GM21786 (cell line): Measurements from ENCODE around the gene TOMT.

Experiments used
- ATAC-seq: cut with Tn5 transposase; IDR thresholded peaks from one replicate; pipeline ENCODE4 v1.9.1; 2021; ENCODE audit not compliant: unreplicated experiment

The TOMT gene

GRCh38 chr11:72105888-72106287 lies at the start of gene TOMT:
Gene TOMT, plus strand, starts transcription at chr11:72105924. Its CDS starts 28 bp downstream, at chr11:72105952.
- ATAC-seq = no peak

DNA sequence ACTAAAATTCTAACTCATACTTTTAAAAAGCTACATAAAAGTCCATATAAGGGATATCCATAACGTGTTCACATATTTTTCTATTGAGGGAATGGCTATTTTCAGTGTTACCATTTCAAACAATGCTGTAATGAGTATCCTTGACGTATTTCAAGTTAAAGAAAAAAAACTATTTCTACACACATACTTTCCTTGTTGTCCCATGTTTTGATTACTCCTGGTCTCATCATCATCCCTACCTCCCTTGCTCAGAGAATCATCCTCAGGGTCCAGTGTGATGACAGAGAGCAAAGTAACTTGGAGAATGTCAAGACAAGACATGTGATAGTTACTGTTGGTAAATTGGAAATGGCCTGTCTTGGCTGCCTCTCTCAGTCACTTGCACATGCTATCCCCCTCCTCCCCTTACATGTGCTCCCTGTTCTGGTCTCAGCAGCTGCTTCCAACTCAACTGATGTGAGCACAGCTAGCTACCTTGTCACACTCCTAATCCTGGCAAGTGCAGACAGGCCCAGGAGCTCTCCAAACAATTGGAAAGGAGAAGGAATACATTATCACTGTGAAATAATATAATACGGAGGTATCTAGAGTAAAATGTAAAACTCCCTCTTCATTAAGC lies 47.2 kb upstream of the TOMT start:
- no peak for ATAC-seq

DNA sequence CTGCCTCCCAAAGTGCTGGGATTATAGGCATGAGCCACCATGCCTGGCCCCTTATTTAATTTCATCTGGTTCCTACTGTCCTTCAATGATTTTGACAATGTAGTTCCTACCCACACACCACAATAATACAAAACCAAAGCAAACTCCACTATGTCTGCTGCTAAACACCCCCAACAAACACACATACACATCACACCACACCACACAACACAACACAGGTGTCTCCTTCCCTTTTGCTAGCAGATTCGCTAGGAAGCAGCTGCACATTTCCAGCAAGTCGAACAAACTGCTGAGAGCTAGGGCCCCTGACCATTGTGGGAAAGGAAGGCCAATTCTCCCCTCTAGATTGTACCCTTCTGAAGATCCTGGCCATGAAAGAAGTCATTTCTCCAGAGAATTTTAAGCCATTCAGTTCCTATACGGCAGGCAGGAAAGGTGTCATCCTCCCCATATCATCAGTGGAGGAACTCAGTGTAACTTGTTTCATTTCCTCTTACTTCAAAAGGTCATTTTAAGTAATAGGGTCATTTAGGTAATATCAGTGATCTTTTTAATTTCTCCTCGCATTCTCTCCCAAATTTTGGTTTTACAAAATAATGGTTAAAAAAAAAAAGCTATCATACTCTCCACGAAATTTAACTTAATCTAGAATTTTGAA lies 43.9 kb upstream of the TOMT start:
- ATAC-seq = no peak

- ATAC-seq = no peak
Observed at GRCh38 chr11:72066855-72067254, 38.9 kb upstream of the TOMT start.

DNA sequence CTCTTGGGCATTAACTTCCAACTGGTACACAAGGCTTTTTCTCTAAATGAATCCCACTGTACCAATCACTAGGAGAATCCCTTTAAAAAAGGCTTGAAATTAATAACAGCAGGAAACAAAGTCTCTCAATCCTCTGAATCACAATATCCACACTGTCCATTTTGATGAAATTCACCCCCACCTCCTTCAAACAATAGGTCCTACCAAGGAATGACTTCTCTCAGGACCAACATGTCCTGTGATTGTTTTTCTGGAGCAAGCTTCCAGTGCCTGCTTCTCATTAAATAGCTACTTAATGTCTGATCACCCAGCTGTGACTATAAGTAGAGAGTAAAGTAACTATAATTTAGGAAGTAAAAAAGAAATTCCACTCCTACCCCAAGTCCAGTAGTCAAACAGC lies 38.5 kb upstream of the TOMT start:
- ATAC-seq = no peak

- ATAC-seq = no peak
Observed at GRCh38 chr11:72067676-72068075, 38.0 kb upstream of the TOMT start.

- ATAC-seq = no peak
Observed at GRCh38 chr11:72069200-72069599, 36.5 kb upstream of the TOMT start.

GRCh38 chr11:72069787-72070251 lies 35.9 kb upstream of the TOMT start:
- no peak for ATAC-seq

DNA sequence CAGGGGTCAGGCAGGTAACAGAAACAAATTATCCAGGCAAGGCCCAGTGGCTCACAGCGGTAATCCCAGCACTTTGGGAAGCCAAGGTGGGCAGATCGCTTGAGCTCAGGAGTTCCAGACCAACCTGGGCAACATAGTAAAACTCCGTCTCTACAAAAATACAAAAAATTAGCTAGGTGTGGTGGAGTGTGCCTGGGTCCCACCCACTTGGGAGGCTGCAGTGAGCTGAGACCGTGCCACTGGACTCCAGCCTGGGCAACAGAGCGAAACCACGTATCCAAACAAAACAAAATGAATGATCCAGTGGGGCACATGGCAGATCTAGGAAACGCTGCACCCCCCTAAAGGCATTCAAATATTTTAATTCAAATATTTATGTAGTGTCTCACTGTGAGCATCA lies 35.2 kb upstream of the TOMT start:
- ATAC-seq = no peak

- ATAC-seq = no peak
Observed at GRCh38 chr11:72072348-72072747, 33.4 kb upstream of the TOMT start.

DNA sequence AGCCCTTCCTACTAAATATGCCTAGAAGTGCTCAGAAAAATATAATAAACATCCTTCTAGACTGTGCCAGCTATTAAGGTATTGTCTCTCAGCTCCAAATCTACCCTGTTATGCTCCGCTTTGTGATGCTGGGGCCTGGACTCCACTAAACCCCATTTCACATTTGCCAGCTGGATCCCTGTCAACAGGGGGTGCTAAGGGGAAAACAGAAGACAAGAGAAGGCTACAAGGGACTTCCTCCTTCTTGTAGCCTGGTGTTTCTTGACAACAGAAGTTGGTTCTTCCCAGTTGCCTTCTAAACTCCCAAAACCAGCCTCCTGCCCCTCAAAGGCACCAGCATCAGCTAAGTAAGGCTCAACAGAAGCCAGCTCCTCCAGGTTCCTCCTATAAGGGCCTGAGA lies 30.6 kb upstream of the TOMT start:
- no peak for ATAC-seq

DNA sequence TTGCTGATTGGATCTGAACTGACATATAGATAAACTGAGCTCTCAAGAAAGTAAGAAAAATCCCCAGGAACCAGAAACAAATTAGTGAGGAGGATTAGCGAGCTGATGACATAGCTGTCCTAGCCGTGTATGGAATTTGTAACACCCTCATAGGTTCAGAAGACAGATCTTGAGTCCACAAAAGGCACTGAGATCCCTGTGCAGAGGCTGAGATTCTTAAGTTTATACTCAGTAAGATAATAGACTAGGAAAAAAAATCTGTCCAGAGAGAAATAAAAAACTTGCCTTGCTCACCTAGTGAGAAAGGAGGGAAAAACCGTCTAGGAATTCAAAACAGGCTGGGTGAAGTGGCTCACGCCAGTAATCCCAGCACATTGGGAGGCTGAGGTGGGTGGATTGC lies 30.0 kb upstream of the TOMT start:
- no peak for ATAC-seq

DNA sequence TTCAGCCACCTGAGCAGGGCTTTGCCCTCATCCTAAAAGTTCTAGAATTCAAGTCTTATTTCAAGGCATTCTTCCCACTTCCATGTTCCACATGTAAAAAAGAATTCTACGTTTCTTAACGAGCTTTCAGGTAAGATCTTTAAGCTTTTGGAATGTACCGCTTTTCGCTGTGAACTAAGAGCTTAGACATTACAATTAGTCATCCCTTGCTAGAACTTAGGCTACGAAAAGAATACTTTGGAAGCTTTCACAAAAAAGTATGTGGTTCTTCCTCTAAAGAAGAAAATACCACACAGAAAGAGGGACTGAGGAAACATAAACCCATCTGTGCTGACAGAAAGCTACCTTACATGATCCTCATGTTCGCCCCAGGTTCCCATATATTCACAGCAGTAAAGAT lies 27.2 kb upstream of the TOMT start:
- no peak for ATAC-seq

DNA sequence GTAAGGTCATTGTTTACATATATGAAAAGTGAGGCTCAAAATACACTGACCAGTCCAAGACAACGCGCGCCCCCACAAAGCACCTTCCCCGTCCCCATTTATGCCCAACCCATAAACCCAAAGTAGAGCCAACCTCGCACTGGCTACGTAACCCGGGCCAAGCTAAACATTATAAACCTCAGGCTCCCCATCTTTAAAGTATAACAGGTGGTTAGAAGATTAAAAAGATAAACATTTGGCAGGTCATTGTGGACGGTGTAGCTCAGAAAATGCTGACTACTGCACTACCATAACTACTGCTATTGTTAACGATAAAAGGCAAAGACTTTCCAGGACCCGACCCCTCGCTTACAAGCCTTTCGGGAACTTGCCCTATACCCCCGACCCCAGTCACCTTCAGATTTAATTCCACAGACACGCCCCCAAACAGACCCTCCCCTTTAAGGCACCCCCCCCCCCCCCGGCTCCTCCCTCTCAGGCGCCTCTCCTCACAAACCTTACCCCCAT lies 25.9 kb upstream of the TOMT start:
- no peak for ATAC-seq

DNA sequence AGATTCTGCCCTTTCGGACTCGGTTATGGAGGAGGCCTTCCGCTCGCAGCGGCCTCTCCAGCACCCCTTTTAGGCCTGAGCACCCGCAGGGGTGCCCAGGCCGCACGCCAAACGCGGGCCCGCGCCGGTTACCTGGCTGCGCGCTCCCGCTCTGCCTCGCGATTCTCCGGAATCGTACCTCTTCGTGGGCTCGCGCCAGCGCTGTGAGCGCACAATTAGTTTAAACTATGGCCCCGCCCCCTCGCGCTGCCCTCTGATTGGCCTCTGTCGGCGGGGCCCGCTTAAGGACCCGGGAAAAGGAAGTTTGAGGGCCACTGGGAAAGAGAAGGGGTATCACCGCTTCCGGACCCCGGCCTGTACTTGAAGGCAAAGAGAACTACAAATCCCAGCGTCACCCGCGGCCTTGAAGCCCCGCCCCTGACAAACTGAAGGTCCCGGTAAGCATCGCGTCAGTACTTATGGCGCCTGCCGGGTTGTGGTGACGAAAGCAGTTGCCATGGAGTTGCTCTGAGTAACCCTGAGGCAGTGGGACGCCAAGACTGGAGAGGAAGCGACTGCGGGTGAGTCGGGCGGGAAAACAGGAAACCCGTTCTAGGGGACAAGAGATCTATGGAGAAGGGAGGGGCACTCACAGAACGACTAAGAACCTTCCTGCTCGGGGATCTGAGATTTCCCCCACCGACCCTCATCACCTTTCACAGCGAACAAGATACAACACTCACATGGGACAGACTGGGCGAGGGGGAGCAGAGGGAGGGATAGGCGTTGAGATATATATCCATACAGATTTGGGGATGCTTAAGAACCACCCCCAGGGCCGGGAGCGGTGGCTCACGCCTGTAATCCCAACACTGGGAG lies 25.2 kb upstream of the TOMT start, which contains the start of the genes LRRC51 and NUMA1:
LRRC51 (plus strand) TSS at position 525 of the 858 bp plus-strand sequence. CDS start 8,234 bp downstream, outside the sequence.
NUMA1 (minus strand) TSS at position 217 of the 858 bp plus-strand sequence. CDS start 44,599 bp downstream, outside the sequence.
- ATAC-seq = peak; percentile 98

DNA sequence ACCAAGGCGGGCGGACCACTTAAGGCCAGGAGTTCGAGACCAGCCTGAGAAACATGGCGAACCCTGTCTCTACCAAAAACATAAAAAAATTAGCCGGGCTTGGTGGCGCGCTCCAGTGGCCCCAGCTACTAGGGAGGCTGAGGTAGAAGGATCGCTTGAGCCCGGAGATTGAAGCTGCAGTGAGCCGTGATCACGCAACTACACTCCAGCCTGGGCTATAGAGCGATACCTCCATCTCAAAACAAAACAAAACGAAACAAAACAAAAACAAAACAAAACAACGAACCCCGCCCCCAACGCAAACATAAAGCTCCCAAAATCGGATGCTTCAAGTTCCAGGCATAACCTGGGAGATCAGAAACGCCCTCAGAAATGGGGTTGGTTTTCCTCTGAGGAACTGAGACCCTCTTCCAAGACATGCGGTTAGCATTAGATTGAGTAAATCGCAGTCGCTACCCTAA lies 24.5 kb upstream of the TOMT start:
- no peak for ATAC-seq

GRCh38 chr11:72081821-72082453 lies 23.8 kb upstream of the TOMT start:
- ATAC-seq = no peak

DNA sequence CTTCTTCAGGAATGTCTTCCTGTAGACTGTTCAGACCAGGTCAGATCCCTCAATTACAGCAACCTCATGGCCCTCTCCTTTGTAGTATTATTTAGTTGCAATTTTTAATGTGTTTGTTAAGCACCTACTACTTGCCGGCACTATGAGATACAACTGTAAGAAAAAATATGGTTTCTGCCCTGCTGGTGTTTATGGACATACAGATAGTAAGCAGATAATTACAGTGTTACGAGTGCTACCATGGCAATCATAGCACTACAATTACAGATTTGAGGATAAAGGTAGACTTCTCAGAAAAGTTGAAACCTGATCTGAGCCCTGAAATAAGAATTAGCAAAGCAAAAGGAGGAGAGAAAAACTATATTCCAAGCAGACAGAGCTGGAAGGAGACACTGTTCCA lies 22.3 kb upstream of the TOMT start:
- ATAC-seq = no peak

DNA sequence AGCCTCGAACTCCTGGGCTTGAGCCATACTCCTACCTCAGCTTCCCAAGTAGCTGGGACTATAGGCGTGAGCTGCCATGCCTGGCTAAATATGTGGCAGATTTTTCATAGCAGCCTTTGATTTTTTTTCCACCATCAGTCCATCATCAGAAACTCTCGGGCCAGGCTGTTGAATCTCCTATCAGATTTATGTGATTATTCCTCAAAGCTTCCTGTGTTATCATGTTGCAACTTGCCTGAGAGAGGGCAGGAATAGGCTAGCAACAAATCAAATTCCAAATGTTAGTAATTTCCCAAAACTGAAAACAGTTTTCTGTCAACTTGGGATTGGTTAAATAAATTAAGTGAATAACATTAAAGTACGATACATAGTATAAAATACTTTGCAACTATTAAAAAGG lies 21.6 kb upstream of the TOMT start:
- no peak for ATAC-seq

DNA sequence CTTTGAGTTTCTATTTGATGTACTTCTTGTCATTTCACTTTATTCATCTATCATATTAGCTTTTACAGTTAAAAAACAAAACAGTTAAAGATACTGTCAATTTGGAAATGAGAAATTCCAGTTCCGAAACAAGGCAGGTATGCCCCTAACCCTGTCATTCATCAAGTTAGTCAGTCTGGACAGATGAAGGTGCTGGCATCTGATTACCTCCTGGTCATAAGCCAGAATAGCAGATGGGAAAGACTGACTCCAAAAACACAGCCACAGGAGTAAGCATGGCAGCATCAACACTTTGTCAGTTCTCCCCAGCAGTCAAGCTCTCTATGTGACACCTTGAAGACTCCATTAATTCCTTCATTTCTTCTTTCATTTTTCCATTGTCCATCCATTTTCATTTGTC lies 20.8 kb upstream of the TOMT start:
- no peak for ATAC-seq
